GM18499 (cell line): ENCODE data around the gene MRPL1.

Experiments
- ATAC-seq: cut with Tn5 transposase; IDR thresholded peaks from one replicate; pipeline ENCODE4 v1.9.1; 2021; ENCODE audit warnings: moderate number of reproducible peaks; ENCODE audit not compliant: insufficient read depth, unreplicated experiment

The MRPL1 gene

DNA sequence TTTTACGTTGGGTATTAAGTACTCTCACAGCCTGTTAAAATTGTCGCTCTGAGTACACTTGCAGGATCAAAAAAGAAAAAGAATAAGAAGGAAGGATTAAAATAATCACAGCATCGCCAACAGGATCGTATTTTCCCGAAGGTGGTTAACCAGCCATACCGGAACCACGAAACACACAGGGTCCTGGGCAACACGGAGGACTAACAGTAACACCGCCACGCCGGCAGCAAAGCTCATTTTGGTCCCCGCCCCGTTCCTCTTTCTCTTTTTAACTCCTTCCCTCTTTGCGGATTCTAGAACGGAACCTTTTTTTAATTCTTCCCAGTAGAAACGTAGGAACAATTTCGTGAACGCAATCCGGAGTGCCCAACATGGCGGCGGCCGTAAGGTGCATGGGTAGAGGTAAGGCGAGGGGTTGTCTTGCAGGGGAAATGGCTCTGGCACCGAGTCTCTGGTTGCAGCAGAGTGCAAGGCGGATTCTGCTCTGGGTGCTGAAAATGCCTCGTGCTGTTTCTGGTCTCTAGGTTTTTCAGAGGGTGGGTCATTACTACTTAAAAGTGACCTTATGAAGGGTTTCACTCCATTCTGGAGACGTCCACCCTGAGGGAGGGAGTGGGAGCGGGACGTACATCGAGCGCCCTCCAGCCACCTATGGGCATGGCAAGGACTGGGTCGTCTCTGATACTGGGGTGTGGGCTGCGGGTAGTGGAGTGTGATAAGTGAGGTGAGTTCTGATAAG is at the start of gene MRPL1:
MRPL1 (plus strand) TSS at position 353 of the 739 bp plus-strand sequence; CDS start at position 372, 19 bp downstream.
- peak; percentile 78 for ATAC-seq

DNA sequence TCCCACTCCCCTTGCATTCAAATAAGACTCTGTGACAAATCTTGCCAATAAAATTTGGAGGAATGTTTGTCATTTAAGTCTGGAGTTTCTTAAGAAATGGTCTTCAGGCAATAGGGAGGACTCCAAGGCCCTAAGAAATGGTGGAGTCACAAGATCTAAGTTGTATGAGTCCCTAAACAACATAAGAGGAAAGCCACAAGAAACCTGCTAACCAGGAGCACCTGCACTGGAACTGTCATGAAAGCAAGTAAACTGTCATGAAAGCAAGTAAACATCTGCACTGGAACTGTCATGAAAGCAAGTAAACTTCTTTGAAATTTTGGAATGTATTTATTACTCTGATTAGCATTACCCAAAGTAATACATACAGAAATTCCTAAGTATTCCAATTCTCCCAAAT is 47.0 kb upstream of the MRPL1 start:
- no peak for ATAC-seq

DNA sequence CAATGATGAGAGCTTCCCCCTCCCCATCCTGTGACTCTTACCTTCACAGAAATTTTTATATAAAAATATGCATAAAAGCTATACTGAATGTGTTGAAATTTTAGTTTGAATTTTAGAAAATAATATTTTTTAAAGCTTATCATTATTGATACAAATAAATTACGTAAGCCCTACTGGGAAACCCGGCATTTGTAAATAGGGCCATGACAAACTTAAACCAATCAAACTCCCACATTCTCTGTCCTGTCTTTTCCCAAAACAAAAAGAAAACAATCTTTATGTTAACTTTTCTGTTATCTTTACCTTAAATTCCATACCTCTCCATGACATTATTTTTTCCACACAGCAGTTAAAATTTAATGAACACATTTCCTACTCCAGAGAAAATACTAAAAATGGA is 46.1 kb upstream of the MRPL1 start:
- no peak for ATAC-seq

DNA sequence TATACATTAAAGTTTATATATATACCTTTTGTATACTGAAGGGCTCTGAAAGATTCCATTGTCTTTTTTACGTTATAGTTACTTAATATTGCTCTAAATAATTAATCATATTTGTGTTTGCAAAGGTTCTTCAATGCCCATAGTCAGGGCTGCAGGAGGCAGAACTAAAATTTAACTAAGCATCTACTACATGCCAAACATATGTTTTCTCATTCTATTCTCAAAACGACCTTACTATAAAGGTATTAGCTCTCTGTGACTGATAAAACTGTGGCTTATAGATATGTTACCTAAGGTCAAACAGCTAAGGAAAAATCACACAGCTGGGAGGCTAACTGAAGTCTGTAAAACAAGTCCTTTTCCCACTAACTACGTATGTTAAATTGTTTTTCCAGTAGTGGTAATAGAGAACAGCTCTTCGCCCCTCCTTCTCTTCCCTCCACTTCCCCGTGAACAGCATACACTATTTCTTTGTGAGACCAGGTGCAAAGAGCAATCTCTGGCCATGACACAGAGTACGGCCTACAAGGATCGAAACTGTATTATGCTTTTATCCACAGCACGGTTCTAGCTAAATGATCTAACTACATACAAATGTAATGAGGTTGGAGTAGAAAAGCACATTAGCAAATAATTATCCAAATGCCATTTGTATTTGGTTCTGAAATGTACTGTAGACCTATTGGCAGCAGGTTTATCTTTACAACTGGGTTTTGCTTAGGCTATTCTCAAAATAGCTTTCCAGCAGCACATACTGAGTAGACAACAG is 45.1 kb upstream of the MRPL1 start:
- no peak for ATAC-seq

DNA sequence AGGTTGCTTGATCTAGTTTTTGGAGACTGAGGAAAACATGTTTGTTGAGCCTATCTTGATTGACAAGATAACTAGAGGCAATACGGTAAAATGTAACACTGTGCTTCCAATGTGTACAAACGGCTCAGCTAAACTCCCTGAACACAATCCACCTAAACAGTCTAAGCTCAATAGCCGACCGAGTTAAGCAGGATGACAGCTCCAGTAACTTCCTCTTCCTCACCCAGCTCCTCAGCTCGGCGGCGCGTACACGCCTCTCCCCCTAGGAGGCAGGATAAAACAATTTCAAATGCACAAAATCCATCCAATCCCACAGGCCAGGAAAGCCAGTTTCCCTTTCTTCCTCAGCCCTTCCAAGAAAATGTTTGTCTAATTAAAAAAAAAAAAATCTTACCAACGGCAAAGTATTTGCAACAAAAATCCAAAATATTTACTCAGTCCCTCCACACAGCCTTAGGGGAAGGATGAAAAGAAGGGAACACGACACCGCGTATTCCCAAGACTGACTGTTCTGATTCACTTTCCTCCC is 44.5 kb upstream of the MRPL1 start:
- ATAC-seq, result no peak

DNA sequence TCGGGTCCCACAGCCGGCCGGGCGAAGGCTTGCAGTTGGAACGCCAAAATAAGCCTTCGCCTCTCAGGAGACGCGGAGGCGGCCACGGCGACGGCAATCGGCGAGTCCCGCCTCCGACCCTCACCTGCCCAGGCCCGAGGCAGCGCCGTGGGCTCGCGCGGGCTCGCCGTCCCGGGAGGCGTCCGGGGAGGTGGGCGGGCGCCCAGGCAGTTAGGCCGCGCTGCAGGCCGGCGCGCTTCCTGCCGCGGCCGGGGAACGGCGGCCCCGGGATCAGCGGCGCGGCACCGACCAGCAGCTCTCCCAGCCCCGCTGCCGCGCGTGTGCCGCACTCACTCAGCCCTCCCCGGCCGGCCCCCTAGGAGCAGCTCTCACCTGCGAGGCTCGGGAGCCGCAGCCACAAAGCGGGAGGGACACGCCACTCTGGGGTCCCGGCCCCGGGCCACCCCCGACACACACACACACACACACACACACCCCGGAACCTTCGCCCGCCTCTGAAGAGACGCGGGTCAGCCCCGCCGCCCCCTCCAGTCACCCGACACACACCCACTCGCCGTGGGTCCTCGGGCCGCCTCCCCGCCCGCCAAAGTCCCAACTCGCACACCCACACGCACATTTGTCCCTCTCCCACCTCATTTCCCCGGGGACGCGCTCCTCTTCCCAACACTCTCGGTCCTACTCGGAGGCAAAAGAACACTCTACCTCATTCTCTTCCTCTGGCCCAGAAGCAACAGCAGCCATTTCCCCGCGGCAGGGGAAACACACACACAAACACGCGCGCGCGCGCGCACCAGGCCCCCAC is 43.8 kb upstream of the MRPL1 start, which contains the start of gene CNOT6L:
CNOT6L (minus strand) TSS at position 767 of the 802 bp plus-strand sequence; CDS start at position 707, 60 bp downstream.
- no peak for ATAC-seq

DNA sequence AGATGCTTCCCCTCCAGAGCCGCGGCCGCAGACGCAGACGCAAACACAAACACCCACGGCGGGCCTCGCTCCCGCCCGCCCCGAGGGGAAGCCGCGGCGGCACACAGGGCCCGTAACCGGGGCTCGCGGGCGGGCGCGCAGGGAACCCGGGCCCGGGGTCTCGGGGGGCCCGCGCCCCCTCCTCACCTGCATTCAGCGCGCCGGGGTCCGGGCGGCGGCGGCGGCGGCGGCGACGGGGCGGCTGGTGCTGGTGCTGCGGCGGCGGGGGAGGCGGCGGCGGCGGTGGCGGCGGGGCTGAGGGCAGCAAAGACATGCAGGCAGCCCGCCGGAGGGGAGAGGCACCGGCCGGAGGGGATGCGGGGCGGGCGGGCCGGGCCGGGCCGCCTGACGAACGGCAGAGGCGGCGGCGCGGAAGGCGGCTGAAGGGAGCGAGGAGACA is 43.2 kb upstream of the MRPL1 start:
- no peak for ATAC-seq

DNA sequence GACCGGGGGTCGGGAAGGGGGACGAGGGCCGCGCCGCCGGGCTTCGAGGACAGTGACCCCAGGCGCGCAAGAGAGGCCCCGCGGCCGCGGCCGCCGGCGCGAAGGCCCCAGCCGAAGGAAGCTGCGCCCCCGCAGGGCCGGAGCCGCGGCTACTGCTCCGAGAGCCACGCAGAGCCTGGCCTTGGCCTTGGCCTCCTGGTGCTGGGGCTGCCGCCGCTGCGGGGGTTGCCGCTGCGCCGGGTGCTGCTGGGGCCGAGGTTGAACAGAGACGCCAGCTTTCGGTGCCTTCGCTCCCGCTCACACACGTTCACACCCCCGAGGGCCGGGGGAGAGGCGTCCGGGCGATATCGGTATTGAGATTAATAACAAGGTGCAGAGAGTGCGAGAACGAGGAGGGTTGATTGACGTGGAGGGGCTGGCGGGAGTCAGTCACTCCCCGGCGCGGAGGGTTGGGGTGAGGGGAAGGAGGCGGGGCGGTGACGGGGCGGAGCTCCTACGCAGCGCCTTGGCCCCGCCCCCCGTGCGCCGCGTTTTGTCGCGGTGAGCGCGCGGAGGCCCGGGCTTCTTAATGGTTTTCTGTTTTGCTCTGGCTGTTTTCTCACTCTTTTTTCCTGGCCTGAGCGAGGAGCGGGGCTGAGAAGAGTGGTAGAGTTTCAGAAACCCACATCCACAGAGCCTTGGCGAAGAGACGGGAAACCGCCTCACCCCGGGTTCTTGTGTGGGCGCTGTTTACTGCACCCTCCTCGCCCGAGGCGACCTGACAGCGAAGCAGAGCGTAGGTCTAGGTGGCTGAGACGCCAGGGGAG is 42.6 kb upstream of the MRPL1 start:
- ATAC-seq, result peak; percentile 52

DNA sequence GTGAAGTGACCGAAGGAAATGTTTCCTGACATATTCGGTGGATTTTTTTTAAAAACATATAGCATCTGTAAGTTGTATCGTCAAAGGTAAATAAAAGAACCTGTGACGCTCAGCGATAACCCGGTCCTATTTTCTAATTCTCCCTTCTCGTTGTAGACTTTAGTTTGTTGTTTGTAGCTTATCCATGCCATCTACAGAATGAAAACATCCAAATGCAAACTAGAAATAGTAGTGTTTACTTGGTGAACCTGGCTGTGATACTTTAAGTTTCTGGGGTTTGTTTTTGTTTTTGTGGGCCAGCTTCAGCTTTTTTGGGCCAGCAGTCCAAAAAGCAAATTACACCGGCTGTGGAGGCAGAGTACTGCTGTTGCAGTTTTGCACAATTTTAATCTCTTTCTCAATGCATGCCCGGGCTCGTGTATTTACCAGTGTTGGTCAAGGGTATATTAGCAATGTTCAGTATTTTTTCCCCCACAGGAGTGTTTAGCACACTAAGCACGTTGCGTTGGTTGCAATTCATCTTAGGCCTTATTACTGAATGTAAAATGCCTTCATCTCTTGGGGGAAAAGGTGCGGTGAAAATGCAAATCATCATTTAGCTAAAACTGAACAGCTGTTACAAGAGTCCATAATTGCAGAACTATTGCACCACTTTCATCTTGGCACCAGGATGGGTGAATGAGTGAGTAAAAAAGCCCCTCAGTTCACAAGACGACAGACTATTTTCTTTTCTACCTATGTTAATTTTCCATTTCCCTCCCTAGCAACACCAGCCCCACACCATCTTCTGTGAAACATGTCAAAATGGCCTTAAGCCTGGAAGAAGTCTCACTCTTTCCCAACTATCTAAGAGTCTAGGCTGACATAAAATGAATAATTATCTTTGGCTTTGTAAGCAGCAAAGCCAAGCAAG is 41.7 kb upstream of the MRPL1 start:
- no peak for ATAC-seq

DNA sequence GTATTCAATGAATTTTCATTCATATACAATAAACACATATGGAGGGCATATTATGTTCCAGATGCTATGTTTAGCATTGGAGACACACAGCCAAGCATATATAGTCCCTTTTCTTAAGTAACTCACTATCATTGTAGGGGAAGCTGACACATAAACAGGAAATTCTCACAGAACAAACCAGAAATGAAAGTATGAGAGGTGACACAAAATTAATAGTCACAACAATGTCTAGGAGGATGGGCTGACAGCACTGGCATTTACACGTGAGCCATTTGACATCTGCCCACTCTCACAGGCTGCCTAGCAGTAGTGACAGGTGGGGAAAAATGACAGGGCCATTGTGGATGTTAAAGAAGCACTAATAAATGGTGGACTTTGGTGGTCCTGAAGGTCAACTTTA is 40.9 kb upstream of the MRPL1 start:
- ATAC-seq, result no peak

DNA sequence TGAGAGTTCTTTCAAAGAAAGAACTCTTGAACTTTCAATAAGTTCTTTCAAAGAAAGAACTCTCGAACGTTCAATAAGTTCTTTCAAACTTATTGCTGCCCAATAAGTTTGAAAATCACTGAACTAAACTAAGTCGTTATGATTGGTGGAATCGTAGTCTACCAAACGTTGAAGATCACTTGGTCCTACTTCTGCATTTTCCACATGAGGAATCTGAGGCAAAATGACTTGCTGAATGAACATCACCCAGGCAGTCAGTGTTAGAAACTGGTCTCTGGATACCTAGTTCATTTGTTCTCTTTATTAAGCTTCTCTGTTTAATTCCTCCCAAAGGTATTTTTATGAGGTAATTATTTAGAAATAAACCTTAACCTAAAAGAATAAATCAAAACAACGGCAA is 36.4 kb upstream of the MRPL1 start:
- ATAC-seq, result no peak

DNA sequence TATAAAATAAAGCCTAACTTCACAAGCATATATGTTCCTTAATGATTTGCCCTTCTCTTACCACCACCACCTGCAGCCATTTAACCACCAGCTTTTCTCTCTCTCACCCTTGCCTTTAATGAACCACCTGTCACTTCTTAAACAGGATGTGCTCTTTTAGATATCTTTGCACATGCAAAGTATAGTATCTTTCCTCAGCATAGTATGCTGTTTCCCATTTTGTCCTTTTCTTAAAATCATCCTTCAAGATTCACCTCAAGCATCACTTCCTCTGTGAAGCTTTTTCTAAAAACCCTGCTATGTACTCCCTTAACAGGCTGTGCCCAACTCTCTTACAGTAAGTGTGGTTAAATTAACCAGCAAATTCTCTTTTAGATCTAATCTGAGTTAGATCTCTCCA is 35.3 kb upstream of the MRPL1 start:
- peak; percentile 82 for ATAC-seq

DNA sequence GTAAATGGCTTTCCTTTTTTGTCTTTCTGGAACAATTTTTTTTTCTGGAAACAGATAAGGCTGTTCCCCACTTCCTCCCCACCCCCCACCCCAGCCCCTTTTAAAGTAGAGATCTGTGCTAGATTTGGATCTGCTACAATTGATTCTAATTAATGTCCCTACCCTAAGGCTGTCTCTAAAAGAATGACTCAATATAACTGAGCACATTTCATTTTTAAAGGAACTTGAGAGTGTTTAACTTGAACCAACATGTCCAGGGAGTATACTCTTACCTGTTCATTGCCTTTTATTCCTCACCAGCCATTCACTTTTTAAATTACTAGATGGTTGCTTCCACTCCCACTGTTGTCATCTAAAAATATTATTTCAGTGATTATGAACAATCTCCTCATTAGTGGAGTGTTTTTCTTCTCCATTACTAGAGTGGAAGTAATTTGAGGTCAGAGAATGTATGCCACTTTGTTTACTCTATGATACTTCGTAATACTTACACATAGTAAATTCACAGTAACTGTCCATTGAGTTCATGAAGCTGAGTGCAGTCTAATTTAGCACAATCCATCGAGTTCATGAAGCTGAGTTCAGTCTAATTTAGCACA is 29.4 kb upstream of the MRPL1 start:
- ATAC-seq, result no peak

DNA sequence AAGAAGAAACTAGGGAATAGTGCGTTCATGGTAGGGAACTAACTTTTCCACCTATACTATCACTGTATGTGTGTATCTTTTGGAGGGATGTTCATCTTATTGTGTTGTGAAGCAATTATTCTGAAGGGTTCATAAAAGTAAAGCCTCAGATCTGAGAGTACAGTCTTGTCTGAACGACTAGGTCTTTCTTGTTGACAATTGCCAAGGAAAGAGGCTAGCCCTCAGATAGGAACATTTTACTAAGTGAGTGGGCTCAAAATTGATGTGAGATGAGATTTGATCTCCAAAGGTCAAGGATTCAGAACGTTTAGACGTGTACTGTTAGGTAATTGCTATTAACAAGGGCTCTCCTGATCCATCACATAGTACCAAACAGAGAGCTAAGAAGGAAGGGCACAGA is 28.2 kb upstream of the MRPL1 start:
- ATAC-seq, result no peak

DNA sequence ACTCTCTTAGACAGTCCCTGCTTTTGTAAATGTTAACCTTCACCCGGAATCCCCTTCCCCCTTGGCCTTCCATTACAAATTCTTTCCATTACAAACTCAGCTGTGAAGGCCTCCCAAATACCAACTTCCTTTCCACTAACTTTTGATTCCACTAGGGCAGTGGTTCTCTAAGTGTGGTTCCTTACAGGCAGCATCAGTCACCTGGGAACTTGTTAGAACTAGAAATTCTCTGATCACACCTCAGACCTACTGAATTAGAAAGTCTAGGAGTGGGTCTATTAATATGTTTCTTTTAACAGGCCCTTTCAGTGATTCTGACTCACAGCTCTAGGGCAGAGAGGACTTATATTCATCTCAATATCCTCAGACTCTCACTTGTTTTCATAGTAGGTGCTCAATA is 19.0 kb upstream of the MRPL1 start:
- ATAC-seq, result no peak

DNA sequence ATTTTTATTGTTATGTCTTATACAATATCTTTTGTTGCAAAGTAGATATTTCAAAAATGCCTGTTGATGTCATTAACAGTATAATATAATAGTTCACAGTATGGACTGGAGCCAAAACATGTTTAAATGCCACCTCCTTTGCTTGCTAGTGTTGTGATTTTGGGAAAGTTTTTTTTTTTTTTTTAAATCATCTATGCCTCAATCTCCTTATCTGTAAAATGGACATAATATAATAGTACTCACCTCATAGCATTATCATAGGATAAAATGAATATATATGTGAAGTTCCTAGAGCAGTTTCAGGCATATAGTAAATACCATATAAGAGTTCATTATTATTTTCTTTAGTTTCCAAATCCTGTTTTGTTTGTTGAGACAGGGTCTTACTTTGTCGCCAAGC is 18.3 kb upstream of the MRPL1 start:
- no peak for ATAC-seq

DNA sequence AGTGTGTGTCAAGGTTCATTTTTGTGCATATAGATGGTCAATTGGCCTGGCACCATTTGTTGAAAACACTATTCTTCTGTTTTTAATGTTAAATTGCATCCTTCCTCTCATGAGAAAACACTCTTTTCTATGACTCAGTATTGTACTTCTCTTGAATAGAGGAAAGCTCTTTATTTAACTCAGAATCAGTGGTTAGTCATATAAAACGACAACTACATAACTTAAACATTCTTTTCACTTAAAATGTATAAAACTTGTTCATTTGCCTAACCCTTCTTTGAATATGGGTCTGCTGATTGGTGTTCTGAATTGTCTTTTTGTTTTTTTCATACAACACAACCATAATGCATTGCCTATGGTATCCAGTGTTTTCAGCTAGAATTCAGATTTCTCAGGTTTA is 17.2 kb upstream of the MRPL1 start:
- no peak for ATAC-seq

DNA sequence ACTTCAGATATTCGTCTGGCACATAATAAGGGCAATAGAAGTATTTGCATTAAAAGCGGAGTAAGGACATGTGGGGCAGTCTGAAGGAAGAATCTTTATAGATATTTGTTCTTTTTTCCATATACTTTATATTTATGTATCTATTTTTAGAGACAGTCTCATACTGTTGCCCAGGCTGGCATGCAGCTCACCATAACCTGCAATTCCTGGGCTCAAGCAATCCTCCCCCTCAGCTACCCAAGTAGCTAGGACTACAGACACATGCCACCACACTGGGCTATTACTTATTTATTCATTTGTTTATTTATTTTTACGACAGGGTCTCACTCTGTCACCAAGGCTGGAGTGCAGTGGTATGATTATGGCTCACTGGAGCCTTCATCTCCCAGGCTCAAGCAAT is 16.7 kb upstream of the MRPL1 start:
- ATAC-seq, result no peak
